Trophoblast cell (in vitro differentiated cells and primary cell): ENCODE measurements around the gene CLDN5.

Source experiments
- DNase-seq, 2 donors: peaks; one replicate each; pipeline ENCODE4 v3.0.0-alpha.2; 2016
- H2AFZ ChIP-seq: 2 replicates; pipeline ENCODE4 v1.6.1; 2013; ENCODE audit warnings: low read length, moderate library complexity, mild to moderate bottlenecking; ENCODE audit not compliant: insufficient read depth, poor library complexity
- H2AK5ac ChIP-seq: 2 replicates; pipeline ENCODE4 v1.6.1; 2013; ENCODE audit warnings: mild to moderate bottlenecking, low read length
- H2BK120ac ChIP-seq: 2 replicates; pipeline ENCODE4 v1.6.1; 2013; ENCODE audit warnings: low read length, mild to moderate bottlenecking, moderate library complexity; ENCODE audit not compliant: insufficient read depth, poor library complexity
- H2BK12ac ChIP-seq: 2 replicates; pipeline ENCODE4 v1.6.1; 2013; ENCODE audit warnings: mild to moderate bottlenecking, low read length, moderate library complexity
- H2BK5ac ChIP-seq: 2 replicates; pipeline ENCODE4 v1.6.1; 2013; ENCODE audit warnings: low read length, low read depth, moderate library complexity, mild to moderate bottlenecking; ENCODE audit not compliant: poor library complexity
- H3K14ac ChIP-seq: 2 replicates; pipeline ENCODE4 v1.6.1; 2013; ENCODE audit warnings: mild to moderate bottlenecking, low read length
- H3K18ac ChIP-seq: 2 replicates; pipeline ENCODE4 v1.6.1; 2013; ENCODE audit warnings: mild to moderate bottlenecking, low read length
- H3K23ac ChIP-seq: 2 replicates; pipeline ENCODE4 v1.6.1; 2013; ENCODE audit warnings: low read length
- H3K27ac ChIP-seq: 2 replicates; pipeline ENCODE4 v1.5.1; 2013; ENCODE audit warnings: low read depth, mild to moderate bottlenecking, inconsistent platforms, low read length, moderate library complexity
- H3K27me3 ChIP-seq: 2 replicates; pipeline ENCODE4 v1.6.1; 2013; ENCODE audit warnings: inconsistent platforms, mild to moderate bottlenecking, low read length, moderate library complexity; ENCODE audit not compliant: insufficient read depth
- H3K36me3 ChIP-seq, 2 experiments: 1 replicate in 1 of 2; 2 replicates in 1 of 2; pipeline ENCODE4 v1.6.1; 2013; ENCODE audit warnings: low read length in 2 of 2, mild to moderate bottlenecking in 2 of 2, moderate library complexity in 1 of 2; ENCODE audit not compliant: insufficient read depth in 2 of 2, control insufficient read depth in 1 of 2
- H3K4ac ChIP-seq: 2 replicates; pipeline ENCODE4 v1.6.1; 2013; ENCODE audit warnings: low read depth, mild to moderate bottlenecking, low read length, moderate library complexity
- H3K4me1 ChIP-seq, 2 experiments: 1 replicate in 1 of 2; 2 replicates in 1 of 2; pipeline ENCODE4 v1.6.1; 2013; ENCODE audit warnings: low read length in 2 of 2, mild to moderate bottlenecking in 2 of 2, moderate library complexity in 1 of 2; ENCODE audit not compliant: insufficient read depth in 2 of 2, control insufficient read depth in 1 of 2
- H3K4me2 ChIP-seq: 2 replicates; pipeline ENCODE4 v1.6.1; 2013; ENCODE audit warnings: inconsistent platforms, mild to moderate bottlenecking, low read length, moderate library complexity
- H3K4me3 ChIP-seq: 2 replicates; pipeline ENCODE4 v1.5.1; 2013; ENCODE audit warnings: mild to moderate bottlenecking, low read depth, low read length, inconsistent platforms
- H3K79me1 ChIP-seq: one replicate; pipeline ENCODE4 v1.6.1; 2013; ENCODE audit warnings: low read length
- H3K79me2 ChIP-seq: 2 replicates; pipeline ENCODE4 v1.6.1; 2013; ENCODE audit warnings: low read length, mild to moderate bottlenecking; ENCODE audit not compliant: control insufficient read depth, insufficient read depth, poor library complexity
- H3K9ac ChIP-seq: 2 replicates; pipeline ENCODE4 v1.6.1; 2013; ENCODE audit warnings: mild to moderate bottlenecking, low read length
- H3K9me3 ChIP-seq: 2 replicates; pipeline ENCODE4 v1.6.1; 2013; ENCODE audit warnings: low read depth, mild to moderate bottlenecking, control low read depth, inconsistent platforms, low read length; ENCODE audit not compliant: insufficient read depth
- H4K12ac ChIP-seq: 2 replicates; pipeline ENCODE4 v1.6.1; 2013; ENCODE audit warnings: low read depth, mild to moderate bottlenecking, low read length, moderate library complexity
- H4K8ac ChIP-seq: 2 replicates; pipeline ENCODE4 v1.6.1; 2013; ENCODE audit warnings: low read depth, mild to moderate bottlenecking, low read length, moderate library complexity
- H4K91ac ChIP-seq: one replicate; pipeline ENCODE4 v1.6.1; 2013; ENCODE audit warnings: low read depth, mild to moderate bottlenecking, low read length, moderate library complexity
- WGBS: extraction: QIAGEN DNeasy Blood & Tissue Kit; methylation state at CpG from one replicate; pipeline ENCODE4 v1.1.7; 2013; ENCODE audit warnings: missing lambda C conversion rate; ENCODE audit not compliant: insufficient read length, insufficient coverage; ENCODE audit errors: extremely low coverage; 5-methylcytosine and 5-hydroxymethylcytosine counted together

Gene CLDN5

GRCh38 chr22:19546680-19547079 lies 22.5 kb upstream of the CLDN5 start:
- no peak overlapping the region for H2AFZ ChIP-seq
- no peaks in the 10 kb centered on the region for H3K9me3 ChIP-seq
- no peak overlapping the region for H4K91ac ChIP-seq
- H2BK5ac ChIP-seq = no peak overlapping the region
- no peak overlapping the region for H3K23ac ChIP-seq
- H3K27me3 ChIP-seq = no peaks in the 10 kb centered on the region
- no peak overlapping the region for H2BK120ac ChIP-seq
- H3K9ac ChIP-seq = no peak overlapping the region
- no peaks in the 10 kb centered on the region for H3K79me1 ChIP-seq
- H3K36me3 ChIP-seq = no peaks in the 10 kb centered on the region
- no peak overlapping the region for H3K27ac ChIP-seq
- H3K4me1 ChIP-seq = no peaks in the 10 kb centered on the region
- DNase-seq = peak in 1 of 2 donors; percentile 26
- H3K4me3 ChIP-seq = no peak overlapping the region
- no peak overlapping the region for H2BK12ac ChIP-seq
- no peak overlapping the region for H4K8ac ChIP-seq
- H2AK5ac ChIP-seq = no peak overlapping the region
- H4K12ac ChIP-seq = no peak overlapping the region
- no peak overlapping the region for H3K4ac ChIP-seq
- H3K14ac ChIP-seq = no peak overlapping the region
- H3K4me2 ChIP-seq = no peak overlapping the region
- H3K79me2 ChIP-seq = no peaks in the 10 kb centered on the region
- no CpG with 5 or more reads among the region's 6 CpGs for WGBS
- H3K18ac ChIP-seq = no peak overlapping the region

DNA sequence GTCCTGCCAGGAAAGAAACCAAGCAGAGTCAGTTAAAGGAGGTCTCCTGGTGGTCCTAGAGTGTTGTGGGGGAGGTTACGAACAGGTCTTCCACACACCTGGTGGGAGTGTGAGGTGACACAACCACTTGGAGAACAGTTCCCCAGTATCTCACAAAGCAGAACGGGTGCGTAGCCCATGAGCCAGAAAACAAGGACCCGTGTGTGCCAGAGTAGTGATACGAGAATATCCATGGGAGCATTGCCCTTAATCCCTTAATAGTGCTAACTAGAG lies 21.7 kb upstream of the CLDN5 start:
- H3K9me3 ChIP-seq = no peaks in the 10 kb centered on the region
- no peaks in the 10 kb centered on the region for H3K36me3 ChIP-seq
- no CpG with 5 or more reads among the region's 5 CpGs for WGBS

DNA sequence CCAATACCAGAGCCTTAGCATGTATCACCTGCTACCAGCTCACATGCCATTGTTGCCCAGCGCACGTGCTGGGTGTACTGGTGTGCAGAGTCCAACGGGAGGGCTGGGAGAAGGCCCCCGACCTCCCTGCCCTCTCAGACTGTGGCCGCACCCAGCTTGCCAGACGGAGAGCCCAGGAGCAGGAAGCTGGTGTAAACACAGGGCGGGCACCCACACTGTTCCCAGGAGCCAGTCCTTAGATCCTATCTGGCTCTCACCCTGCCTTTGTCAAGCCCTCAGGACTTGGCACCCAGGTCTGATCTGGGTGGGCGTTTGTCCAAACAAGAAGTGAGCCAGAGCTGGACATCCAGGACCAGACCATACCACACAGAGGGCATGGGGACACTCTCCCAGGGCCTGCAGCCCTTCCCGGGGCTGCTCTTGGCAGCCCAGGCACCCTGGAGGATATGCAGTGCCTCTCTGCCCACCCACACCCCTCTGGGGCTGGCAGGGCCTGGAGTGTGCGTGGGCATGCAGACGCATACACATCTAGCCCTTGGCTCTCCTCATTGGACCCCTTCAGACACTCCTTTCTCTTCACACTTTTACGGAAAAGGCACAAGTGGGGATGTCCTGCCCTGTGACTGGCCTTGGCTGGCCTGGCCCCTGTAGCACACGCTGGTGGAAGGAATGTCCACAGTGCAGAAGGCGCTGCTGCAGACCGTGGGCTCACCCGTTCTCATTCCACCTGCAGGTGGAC lies 19.9 kb upstream of the CLDN5 start:
- Histone ChIP-seq H3K4me1 (no peaks in the 10 kb centered on the region), H2BK120ac (no peak overlapping the region), H3K4me3 (peak overlapping the region; percentile 31), H2BK5ac (no peak overlapping the region), H4K91ac (no peak overlapping the region), H3K23ac (no peak overlapping the region), H3K18ac (no peak overlapping the region), H4K8ac (no peak overlapping the region), H3K14ac (no peak overlapping the region), H2AFZ (no peak overlapping the region), H3K79me2 (no peaks in the 10 kb centered on the region), H4K12ac (no peak overlapping the region), H3K9ac (no peak overlapping the region), H2BK12ac (no peak overlapping the region), H3K36me3 (no peaks in the 10 kb centered on the region), H3K27ac (no peak overlapping the region), H2AK5ac (no peak overlapping the region), H3K27me3 (no peaks in the 10 kb centered on the region), H3K4ac (no peak overlapping the region), H3K9me3 (no peaks in the 10 kb centered on the region), H3K79me1 (no peaks in the 10 kb centered on the region), H3K4me2 (no peak overlapping the region)
- WGBS = no CpG with 5 or more reads among the region's 16 CpGs
- no peak for DNase-seq

More for the DNA sequence above, 21.7 kb upstream of the CLDN5 start:
- H3K79me1 ChIP-seq = no peaks in the 10 kb centered on the region
- no peak overlapping the region for H2BK12ac ChIP-seq
- H3K4ac ChIP-seq = no peak overlapping the region
- H3K4me1 ChIP-seq = no peaks in the 10 kb centered on the region
- no peak overlapping the region for H3K9ac ChIP-seq
- no peak overlapping the region for H4K12ac ChIP-seq
- H2AFZ ChIP-seq = no peak overlapping the region
- no peak overlapping the region for H2AK5ac ChIP-seq
- H3K18ac ChIP-seq = no peak overlapping the region
- no peaks in the 10 kb centered on the region for H3K79me2 ChIP-seq
- H2BK120ac ChIP-seq = no peak overlapping the region
- no peak overlapping the region for H2BK5ac ChIP-seq
- H4K8ac ChIP-seq = no peak overlapping the region
- no peaks in the 10 kb centered on the region for H3K27me3 ChIP-seq
- H3K4me3 ChIP-seq = no peak overlapping the region
- no peak overlapping the region for H3K27ac ChIP-seq
- no peak overlapping the region for H3K4me2 ChIP-seq
- no peak overlapping the region for H4K91ac ChIP-seq
- no peak overlapping the region for H3K23ac ChIP-seq
- no peak overlapping the region for H3K14ac ChIP-seq
- DNase-seq = no peak

DNA sequence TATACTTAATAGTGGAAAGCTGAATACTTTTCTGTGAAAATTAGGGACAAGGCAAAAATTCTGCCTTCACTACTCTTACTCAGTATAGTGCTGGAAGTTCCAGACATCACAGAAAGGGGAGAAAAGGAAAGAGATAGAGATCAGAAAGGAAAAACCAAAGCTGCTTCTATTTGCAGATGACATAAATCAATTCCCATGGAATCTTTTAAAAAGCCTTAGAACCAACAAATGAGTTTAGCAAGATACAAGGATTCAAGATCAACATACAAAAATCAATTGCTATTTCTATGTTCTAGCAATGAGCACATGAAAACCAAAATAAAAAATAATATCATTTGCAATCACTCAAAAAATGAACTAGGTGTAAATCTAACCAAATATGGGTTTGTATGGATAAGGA lies 16.2 kb upstream of the CLDN5 start:
- H3K79me1 ChIP-seq = no peaks in the 10 kb centered on the region
- H2BK12ac ChIP-seq = no peak overlapping the region
- no peaks in the 10 kb centered on the region for H3K4me1 ChIP-seq
- no peak overlapping the region for H3K4ac ChIP-seq
- no peak overlapping the region for H4K91ac ChIP-seq
- H3K79me2 ChIP-seq = no peaks in the 10 kb centered on the region
- DNase-seq = no peak
- no peak overlapping the region for H2BK120ac ChIP-seq
- no peak overlapping the region for H3K18ac ChIP-seq
- no peak overlapping the region for H4K8ac ChIP-seq
- no peak overlapping the region for H2BK5ac ChIP-seq
- no peaks in the 10 kb centered on the region for H3K9me3 ChIP-seq
- no peak overlapping the region for H3K23ac ChIP-seq
- no peak overlapping the region for H3K4me3 ChIP-seq
- no peaks in the 10 kb centered on the region for H3K27me3 ChIP-seq
- no peak overlapping the region for H3K4me2 ChIP-seq
- H3K36me3 ChIP-seq = no peaks in the 10 kb centered on the region
- no peak overlapping the region for H3K9ac ChIP-seq
- no peak overlapping the region for H4K12ac ChIP-seq
- H3K14ac ChIP-seq = no peak overlapping the region
- H3K27ac ChIP-seq = no peak overlapping the region
- no peak overlapping the region for H2AK5ac ChIP-seq
- H2AFZ ChIP-seq = no peak overlapping the region
